ENCODE data around the gene MEIKIN.
A peak's percentile ranks its signal among the peaks of the same experiment; 100 is the strongest.

MEIKIN gene

GRCh38 chr5:131945551-131946168 is at the start of gene MEIKIN:
Gene MEIKIN (minus strand): TSS chr5:131945663. CDS start chr5:131945505, 158 bp downstream.
- no peak for DNase-seq (ENCODE audit: low read depth, low spot score)

GRCh38 chr5:131994533-131995226 is 49.2 kb upstream of the MEIKIN start:
- no peak for DNase-seq (ENCODE audit: low read depth, low spot score)

DNA sequence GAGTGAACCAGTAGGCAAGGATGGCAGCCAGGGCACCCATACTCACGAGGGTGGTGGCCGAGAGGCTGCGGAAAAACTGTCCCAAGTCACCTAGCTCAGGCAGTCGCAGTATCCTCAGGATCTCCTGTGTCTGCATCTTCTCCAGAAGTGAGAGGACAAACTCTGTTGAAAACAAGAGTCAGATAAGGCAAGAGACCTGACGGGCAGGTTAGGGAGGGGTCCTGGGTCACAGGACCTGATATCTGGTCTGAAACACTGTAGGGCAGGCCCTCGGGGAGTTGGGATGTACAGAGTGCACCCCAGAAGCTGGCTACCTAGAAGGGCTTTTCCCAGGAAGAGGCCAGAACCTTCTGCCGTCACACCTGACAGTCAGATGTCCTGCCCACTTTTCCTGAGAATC is 48.6 kb upstream of the MEIKIN start:
- DNase-seq (ENCODE audit: low read depth, low spot score), result no peak

DNA sequence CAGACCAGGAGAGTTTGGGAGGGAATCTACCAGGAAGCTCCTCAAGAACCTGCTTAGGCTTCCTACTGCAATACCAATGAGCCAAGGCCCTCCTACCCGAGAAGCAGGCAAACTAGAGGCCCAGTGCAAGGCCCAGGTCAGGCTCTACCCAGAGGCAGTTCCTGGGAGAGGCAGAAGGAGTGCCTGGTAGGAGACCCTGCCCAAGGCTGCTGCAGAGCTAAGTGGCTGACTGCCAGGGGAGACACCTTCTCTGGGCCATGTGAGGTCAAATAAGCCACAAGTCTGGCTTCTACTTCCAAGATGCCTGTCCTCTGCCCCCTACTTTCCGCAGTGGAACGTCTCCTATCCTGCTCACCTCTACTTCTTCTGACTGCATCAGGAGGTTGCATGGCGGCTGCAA is 48.2 kb upstream of the MEIKIN start:
- DNase-seq (ENCODE audit: low read depth, low spot score), result no peak

DNA sequence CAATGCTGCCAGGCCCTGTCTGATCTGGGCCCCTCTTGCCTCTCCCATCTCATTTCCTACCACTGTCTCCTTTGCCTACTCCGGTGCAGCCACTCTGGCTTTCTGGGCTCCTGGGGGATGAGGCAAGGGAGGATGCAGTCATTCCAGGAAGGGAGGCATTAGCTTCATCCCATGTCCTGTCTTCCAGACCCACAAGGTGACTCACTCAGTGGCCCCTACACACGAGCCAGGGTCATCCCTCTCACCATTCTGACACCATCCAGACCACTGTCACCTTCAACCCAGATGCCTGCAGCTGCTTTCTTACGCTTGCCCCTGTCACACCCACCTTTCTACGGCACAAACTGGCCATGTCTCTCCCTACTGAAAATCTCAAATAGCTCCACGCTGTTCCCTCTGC is 46.9 kb upstream of the MEIKIN start:
- no peak for DNase-seq (ENCODE audit: low read depth, low spot score)

GRCh38 chr5:131991593-131992324 is 46.3 kb upstream of the MEIKIN start:
- DNase-seq (ENCODE audit: low read depth, low spot score), result no peak

- no peak for DNase-seq (ENCODE audit: low read depth, low spot score)
These were observed 45.3 kb upstream of the MEIKIN start for GRCh38 chr5:131990716-131991115.

DNA sequence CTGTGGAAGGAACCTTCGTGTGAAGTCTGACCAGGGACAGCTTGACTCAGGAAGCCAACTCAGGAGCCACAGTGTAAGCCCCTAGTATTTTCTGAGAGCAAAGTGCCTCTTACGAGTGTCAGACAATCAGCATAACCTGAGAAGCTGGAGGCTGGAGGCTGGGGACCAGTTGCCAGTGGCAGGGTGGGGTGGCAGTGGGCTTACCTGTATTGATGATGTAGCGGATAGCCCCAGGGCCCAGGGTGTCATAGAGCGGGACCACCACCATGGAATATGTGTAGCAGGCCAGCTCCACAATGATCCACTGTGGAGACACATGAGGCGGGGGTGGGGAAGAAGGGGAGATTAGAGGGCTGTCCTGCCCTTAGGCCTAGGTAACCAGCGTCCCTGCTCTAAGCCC is 43.1 kb upstream of the MEIKIN start:
- DNase-seq (ENCODE audit: low read depth, low spot score), result no peak

DNA sequence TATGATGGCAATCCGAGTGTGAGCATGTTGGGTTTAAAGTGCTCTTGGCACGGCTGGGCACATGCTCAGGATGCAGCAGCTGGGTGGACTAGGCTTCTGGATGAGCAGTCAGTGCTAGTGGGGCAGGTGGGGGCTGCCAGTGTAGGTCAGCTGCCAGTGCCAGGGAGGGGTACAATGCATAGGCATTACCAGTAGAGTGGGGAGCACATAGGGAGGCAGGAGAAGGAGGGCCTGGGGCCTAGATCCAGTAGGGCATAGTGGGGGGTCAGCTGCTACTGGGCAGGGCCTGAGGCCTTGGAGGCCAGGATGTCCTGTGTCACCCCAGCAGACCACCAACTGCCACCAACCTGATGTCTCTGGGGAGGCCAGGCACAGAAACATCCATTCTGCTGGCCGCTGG is 41.8 kb upstream of the MEIKIN start:
- DNase-seq (ENCODE audit: low read depth, low spot score), result no peak

DNA sequence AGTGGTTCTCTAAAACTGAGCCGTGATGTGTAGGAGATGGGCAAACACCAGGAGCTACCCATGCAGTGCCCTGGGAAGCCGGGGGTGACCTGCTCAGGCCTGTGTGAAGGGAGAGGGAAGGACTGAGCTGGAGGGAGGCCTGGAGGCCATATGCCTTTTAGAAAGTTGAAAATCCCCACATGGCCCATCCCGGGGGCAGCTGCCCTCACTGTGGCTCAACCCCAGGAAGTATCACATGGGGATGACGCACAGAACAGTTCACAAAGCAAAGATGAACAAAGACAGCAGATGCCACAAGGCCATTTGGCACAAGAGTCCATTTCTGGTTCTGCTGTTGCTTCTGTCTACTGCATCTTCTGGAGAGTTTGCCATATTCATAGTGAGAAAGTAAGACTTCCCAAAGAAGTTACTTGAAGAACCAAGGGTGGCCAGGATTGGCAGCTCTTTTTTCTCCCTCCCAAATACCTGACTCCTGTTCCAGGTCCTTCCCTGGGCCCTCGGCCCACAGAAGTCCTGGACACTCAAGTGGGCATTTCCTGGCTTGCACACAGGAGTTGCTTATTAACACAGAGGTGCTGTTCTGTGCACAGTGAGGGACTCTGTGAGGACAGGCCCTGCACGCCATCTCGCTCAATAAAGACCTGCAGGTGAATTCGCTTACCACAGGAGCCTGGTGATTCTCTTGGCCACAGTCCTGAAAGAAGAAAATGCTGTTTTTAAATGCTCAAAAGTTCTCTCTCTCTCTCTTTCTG is 40.9 kb upstream of the MEIKIN start:
- no peak for DNase-seq (ENCODE audit: low read depth, low spot score)

- DNase-seq (ENCODE audit: low read depth, low spot score), result peak; percentile 16
These were observed 39.6 kb upstream of the MEIKIN start for GRCh38 chr5:131984956-131985665.

DNA sequence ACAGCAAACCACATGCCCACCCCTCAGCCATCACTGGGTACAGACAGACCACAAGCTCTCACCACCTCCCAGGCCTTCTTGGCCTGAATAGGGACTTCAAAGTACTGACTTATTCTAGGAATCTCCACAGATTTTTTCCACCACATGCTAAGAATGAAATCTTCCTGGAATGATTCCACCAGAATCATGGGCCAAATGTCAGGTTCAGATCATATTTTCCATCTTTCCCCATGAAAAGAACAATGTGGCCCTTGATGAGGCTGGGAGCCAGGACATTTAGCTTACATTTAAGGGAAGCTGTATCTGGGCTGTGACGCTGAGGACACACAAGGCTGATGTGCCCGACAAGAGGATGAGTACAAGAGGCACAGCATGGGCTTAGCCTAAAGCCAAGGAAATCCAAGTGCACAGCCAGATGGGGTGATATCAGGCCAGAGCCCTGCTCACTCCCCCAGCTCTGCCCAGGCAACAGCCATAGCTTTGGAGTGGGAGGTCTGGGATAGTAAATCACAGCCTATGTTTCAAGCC is 37.8 kb upstream of the MEIKIN start:
- peak; percentile 80 for DNase-seq (ENCODE audit: low read depth, low spot score)

GRCh38 chr5:131981516-131981915 is 36.1 kb upstream of the MEIKIN start:
- DNase-seq (ENCODE audit: low read depth, low spot score), result no peak

DNA sequence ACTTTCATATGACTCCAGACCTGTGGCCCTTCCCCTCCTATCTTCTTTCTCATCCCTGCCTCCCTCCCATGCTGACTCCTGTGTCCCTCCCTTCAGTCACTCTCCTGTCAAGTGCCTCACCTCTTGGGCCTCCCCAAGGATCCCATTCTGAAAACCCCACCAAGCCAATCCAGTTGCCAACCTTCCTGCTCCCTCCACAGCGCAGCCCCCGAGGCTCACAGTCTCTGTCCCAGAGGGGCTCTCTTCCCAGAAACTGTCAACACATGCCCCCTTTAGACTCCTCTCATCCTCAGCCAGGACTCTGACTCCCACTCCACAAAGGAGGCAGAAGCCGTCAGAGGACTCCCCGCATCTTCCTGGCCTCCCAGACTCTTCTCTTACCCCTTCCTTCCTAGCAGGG is 35.2 kb upstream of the MEIKIN start:
- DNase-seq (ENCODE audit: low read depth, low spot score), result no peak

DNA sequence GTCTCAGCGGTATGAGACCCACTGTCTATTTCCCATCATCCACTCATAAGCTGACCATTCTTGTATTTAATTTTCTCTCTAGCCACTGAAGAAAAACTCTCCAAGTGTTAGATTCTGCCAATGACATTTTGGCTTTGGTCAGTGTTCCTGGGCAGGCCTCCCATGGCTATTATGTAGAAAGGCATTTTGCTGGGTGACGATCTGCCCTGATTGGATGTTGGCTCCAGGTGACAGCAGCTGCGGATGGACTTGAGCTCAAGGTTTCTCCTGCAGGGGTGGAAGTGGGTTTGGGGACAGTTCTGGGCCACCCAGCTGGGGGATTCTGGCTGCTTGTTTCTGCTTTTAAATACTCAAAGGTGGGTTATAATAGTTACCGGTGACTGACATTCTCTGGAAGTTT is 34.4 kb upstream of the MEIKIN start:
- no peak for DNase-seq (ENCODE audit: low read depth, low spot score)

GRCh38 chr5:131977212-131977604 is 31.7 kb upstream of the MEIKIN start:
- no peak for DNase-seq (ENCODE audit: low read depth, low spot score)

- DNase-seq (ENCODE audit: low read depth, low spot score), result no peak
These were observed 31.1 kb upstream of the MEIKIN start for GRCh38 chr5:131976414-131977211.

DNA sequence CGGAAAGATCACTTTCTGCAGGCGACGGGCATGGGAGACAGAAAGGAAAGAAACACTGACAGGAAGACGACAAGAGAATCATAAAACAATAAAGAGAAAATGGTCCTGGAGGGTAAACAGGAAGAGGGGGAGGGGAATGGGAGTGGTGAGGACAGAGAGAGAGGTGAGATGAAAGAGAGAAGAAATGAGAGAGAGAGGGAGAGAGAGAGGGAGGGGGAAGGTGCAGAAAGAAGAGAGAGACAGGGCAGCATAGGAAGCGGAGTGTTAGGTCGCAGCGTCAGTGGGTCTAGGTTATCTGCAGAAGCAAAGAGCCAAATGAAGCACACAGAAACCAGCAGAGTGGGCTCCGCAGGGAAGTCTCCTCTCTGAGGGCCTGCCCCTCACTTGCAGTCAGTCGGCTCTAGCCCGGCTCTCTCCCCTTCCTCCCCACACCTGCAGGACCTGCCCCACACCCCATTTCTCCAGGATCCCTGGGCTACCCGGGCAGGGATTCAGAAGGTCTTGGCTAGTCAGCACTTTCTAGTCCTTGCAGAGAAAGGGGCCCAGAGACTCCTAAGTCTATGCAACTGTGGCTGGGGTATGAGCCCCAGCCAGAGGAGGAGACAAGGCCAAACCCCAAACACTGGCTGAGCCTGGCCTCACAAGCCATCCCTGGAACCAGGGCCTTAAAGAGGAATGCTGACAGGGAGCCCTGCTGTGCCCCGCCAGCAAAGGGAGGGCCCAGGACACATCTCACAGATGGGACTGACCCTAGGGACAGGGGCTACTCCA is 29.7 kb upstream of the MEIKIN start:
- no peak for DNase-seq (ENCODE audit: low read depth, low spot score)

GRCh38 chr5:131974622-131974955 is 29.1 kb upstream of the MEIKIN start:
- DNase-seq (ENCODE audit: low read depth, low spot score), result no peak

- no peak for DNase-seq (ENCODE audit: low read depth, low spot score)
These were observed 28.6 kb upstream of the MEIKIN start for GRCh38 chr5:131974016-131974415.
